GM19324 (cell line): ENCODE data around the gene KLHL26.

Source experiments
- ATAC-seq: cut with Tn5 transposase; IDR thresholded peaks from one replicate; pipeline ENCODE4 v1.9.1; 2021; ENCODE audit warnings: mild to moderate bottlenecking, moderate library complexity; ENCODE audit not compliant: unreplicated experiment, low FRiP score

KLHL26 gene

GRCh38 chr19:18660939-18661670, 24.3 kb downstream of the KLHL26 start:
- no peak for ATAC-seq

GRCh38 chr19:18662972-18663732, 26.3 kb downstream of the KLHL26 start:
- no peak for ATAC-seq

GRCh38 chr19:18663940-18664530, 27.2 kb downstream of the KLHL26 start:
- ATAC-seq: no peak

- ATAC-seq: no peak
These were observed 29.0 kb downstream of the KLHL26 start for GRCh38 chr19:18665771-18666202.

- no peak for ATAC-seq
These were observed 29.5 kb downstream of the KLHL26 start for GRCh38 chr19:18666317-18666716.

- no peak for ATAC-seq
These were observed 30.0 kb downstream of the KLHL26 start for GRCh38 chr19:18666784-18667183.

GRCh38 chr19:18667531-18668251, 30.9 kb downstream of the KLHL26 start:
- ATAC-seq: no peak

- no peak for ATAC-seq
These were observed 31.4 kb downstream of the KLHL26 start for GRCh38 chr19:18668252-18668631.

- no peak for ATAC-seq
These were observed 32.1 kb downstream of the KLHL26 start for GRCh38 chr19:18668744-18669523.

GRCh38 chr19:18669524-18669817, 32.6 kb downstream of the KLHL26 start:
- ATAC-seq: no peak

- no peak for ATAC-seq
These were observed 33.1 kb downstream of the KLHL26 start for GRCh38 chr19:18669883-18670282.

- no peak for ATAC-seq
These were observed 33.5 kb downstream of the KLHL26 start for GRCh38 chr19:18670312-18670711.

GRCh38 chr19:18671303-18672043, 34.6 kb downstream of the KLHL26 start:
- no peak for ATAC-seq

- ATAC-seq: no peak
These were observed 35.2 kb downstream of the KLHL26 start for GRCh38 chr19:18672044-18672451.

- ATAC-seq: no peak
These were observed 35.9 kb downstream of the KLHL26 start for GRCh38 chr19:18672606-18673337.

GRCh38 chr19:18674616-18675015, 37.8 kb downstream of the KLHL26 start:
- no peak for ATAC-seq

- no peak for ATAC-seq
These were observed 39.0 kb downstream of the KLHL26 start for GRCh38 chr19:18675779-18676178.

- ATAC-seq: no peak
These were observed 39.9 kb downstream of the KLHL26 start for GRCh38 chr19:18676692-18677091.

GRCh38 chr19:18677156-18677555, 40.3 kb downstream of the KLHL26 start:
- ATAC-seq: no peak
